ENCODE results near the gene ZNF33A. TPM values are rescaled to one million over a fixed set of nuclear protein-coding genes. Genes with fewer than 3 reads are reported as not detected.
"Not testable (repeated sequence)": the region's sequence is repeated elsewhere in the genome, so short reads cannot be mapped to it uniquely, and the experiment has no call there.

The ZNF33A gene
- 10 to 100 TPM; 30.8 to 33.5 TPM for total RNA-seq

DNA sequence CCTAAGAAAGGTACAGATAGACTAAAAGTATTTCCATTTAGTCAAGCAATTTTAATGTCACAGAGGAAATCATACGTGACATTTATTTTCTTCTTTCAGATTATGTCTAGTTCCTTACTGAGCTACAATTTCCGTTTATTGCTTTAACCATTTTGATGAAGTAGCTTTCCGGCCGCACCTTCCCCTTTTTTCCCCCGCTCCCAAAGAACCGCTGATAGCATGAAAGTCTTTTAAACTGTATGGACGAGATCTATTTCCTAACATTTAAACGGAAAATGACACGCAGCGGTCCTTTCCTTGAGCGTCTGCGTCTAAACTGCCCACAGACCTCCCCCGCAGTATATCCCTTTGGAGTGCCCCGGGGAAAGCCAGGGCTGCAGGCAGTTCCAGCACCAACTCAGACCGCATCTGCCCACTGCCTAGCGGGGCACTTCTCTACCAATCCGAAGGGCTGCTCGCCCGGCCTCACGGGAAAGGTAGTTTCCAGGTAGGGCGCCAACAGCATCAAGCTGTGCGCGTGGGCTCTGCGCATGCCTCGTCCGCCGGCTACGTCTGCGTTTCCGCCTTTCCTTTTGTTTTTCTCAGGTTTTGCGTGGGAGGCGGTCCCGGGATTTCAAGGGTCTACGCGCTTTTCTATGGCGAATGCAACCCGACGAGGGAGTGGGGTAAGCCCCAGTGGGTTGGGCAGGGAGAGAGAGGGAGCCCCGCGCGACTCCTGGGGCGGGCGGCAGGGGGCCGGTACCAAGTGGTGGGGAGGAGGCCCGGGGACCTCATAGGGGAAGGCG lies at the start of gene ZNF33A:
ZNF33A (plus strand) TSS at position 557 of the 785 bp plus-strand sequence. CDS start 1,667 bp downstream, outside the sequence.
- Mint-ChIP-seq H3K27me3 (no peaks in the 10 kb centered on the region), H3K4me3 (peak within 1 kb of the TSS; percentile 93), H3K36me3 (ENCODE audit: low read depth) (peaks cover 32% of the 10 kb centered on the region), H3K9me3 (no peaks in the 10 kb centered on the region), H3K4me1 (peaks cover 28% of the 10 kb centered on the region), H3K27ac (peak within 1 kb of the TSS; percentile 99)
- DNase-seq, result peak; percentile 92
- ChIA-PET CTCF (interaction anchor here (1.4 kb wide), 2 partner anchors 9 to 35 kb away, joined by 3 read pairs; no protein-coding TSS in a partner anchor), POLR2A (interaction anchor here (0.5 kb wide), 1 partner anchor 112 kb away, joined by 9 read pairs; no protein-coding TSS in a partner anchor)

DNA sequence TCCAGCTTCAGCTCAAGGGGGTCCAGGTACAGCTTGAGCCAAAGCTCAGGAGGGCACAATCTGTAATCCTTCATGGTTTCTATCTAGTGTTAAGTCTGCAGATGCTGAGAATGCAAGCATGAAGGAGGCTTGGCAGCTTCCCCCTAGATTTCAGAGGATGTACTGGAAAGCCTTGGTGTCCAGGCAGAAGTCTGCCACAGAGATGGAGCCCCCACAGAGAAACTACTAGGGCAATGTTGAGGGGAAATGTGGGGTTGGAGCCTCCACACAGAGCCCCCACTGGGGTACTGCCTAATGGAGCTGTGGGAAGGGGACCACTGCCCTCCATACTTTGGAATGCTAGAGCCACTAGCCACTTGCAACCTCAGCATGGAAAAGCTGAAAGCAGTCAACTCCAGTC lies 45.5 kb upstream of the ZNF33A start:
- Mint-ChIP-seq H3K36me3 (ENCODE audit: low read depth) (peaks cover 56% of the 10 kb centered on the region), H3K4me3 (no peak overlapping the region), H3K27me3 (no peaks in the 10 kb centered on the region), H3K9me3 (peaks cover 28% of the 10 kb centered on the region), H3K27ac (no peak overlapping the region), H3K4me1 (no peaks in the 10 kb centered on the region)
- no peak for DNase-seq
- ChIA-PET POLR2A (no interaction called here), CTCF (interaction anchor here (1.5 to 1.7 kb wide), 2 partner anchors 10 to 12 kb away, joined by 4 read pairs; partner anchors contain the start of gene ZNF25)

DNA sequence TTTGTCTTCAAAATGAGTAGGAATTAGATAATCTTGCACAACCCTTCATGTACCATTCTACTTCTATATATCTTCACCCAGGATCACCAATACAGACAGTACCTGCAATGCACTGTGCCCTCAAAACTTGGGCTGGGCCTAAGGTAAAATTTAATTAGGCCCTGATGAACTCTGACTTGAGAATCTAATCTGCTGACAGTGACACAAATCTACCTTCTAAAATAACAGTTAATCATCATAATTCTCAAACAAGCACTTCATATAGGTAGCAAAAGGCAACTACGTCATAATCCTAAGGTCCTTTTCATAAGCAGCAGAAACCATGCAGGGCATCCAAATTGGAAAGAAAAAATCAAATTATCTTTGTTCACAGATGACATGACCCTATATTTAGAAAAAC lies 38.1 kb upstream of the ZNF33A start:
- DNase-seq, result no peak
- Mint-ChIP-seq H3K27ac (no peak overlapping the region), H3K4me3 (no peak overlapping the region), H3K9me3 (peaks cover 21% of the 10 kb centered on the region), H3K27me3 (no peaks in the 10 kb centered on the region), H3K4me1 (peaks cover 25% of the 10 kb centered on the region), H3K36me3 (ENCODE audit: low read depth) (peaks cover 44% of the 10 kb centered on the region)
- ChIA-PET POLR2A (no interaction called here), CTCF (no interaction called here)

- CTCF ChIA-PET, result interaction anchor here (0.6 to 2.4 kb wide), 6 partner anchors 10 to 425 kb away, joined by 3 to 10 read pairs (median 4); partner anchors contain the start of gene ZNF33A
- H3K36me3 Mint-ChIP-seq (ENCODE audit: low read depth), result peaks cover 22% of the 10 kb centered on the region
- peak overlapping the region; percentile 98 for H3K27ac Mint-ChIP-seq
- peak; percentile 8 for DNase-seq
- H3K27me3 Mint-ChIP-seq, result no peaks in the 10 kb centered on the region
- H3K4me3 Mint-ChIP-seq, result peak overlapping the region; percentile 88
- POLR2A ChIA-PET, result interaction anchor here (0.7 kb wide), 1 partner anchor 128 kb away, joined by 3 read pairs; no protein-coding TSS in a partner anchor
- H3K9me3 Mint-ChIP-seq, result peaks cover 15% of the 10 kb centered on the region
- peaks cover 25% of the 10 kb centered on the region for H3K4me1 Mint-ChIP-seq
Observed at GRCh38 chr10:37975401-37975991, 35.0 kb upstream of the ZNF33A start.

DNA sequence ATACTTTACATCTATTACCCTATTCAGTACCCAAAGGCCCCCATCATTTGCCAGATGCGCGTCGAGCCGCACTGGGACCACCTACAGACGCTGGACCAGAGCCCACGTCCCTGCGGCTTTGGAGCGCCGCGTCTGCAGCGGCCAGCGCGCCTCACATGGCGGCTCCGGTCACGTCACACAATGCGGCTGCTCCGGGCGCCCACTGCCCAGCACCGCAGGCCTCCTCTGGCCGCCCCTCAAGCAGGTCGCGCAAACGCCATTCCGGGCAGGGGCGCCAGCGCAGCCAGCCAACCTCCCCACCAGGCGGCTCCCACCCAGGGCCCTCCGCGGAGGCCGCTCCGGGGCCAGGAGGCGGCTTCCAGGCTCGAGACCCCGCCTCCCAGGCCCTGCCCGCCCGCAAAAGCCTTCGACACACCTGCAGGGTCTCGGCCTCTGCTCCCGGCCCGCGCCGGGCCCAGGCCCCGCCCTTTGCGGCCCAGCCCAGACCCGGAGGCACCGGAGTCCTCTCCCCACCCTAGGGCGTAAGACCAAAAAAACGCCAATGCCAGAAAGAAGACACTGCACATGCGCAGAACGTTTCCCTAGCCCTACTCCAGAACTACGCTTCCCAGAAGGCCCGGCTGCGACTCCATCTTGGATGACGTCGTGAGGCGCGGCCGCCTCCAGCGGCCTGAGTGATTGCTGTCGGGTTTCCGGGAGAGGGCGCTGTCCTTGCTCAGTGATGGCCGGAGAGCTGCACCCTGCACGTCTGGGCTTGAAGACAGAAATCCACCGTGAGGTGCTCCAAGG lies 34.2 kb upstream of the ZNF33A start, which contains the start of gene ZNF25:
ZNF25 (minus strand) TSS at position 557 of the 789 bp plus-strand sequence. CDS start 4,925 bp downstream, outside the sequence.
- Mint-ChIP-seq H3K4me1 (peaks cover 25% of the 10 kb centered on the region), H3K27me3 (no peaks in the 10 kb centered on the region), H3K4me3 (peak within 1 kb of the TSS; percentile 88), H3K27ac (peak within 1 kb of the TSS; percentile 98), H3K36me3 (ENCODE audit: low read depth) (peaks cover 19% of the 10 kb centered on the region), H3K9me3 (peaks cover 15% of the 10 kb centered on the region)
- peak; percentile 99 for DNase-seq
- ChIA-PET CTCF (interaction anchor here (0.5 to 2.4 kb wide), 20 partner anchors 10 to 426 kb away, joined by 3 to 10 read pairs (median 4); partner anchors contain the start of gene ZNF33A), POLR2A (no interaction called here)

DNA sequence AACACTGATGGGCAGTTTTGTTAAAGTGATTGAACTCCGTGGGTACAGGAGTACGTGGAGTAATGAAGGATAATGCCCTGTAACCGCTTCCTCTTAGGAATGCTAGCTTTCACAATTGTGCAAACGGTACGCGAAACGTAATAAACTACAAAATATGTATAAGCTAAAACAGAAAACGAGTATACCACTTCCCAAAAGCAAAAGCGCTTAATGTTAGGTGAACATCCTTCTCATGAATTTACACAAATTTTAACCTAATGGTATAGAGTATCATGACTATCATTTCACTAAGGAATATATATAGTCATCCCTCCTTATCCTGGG lies 33.6 kb upstream of the ZNF33A start:
- peaks cover 25% of the 10 kb centered on the region for H3K4me1 Mint-ChIP-seq
- POLR2A ChIA-PET, result no interaction called here
- H3K36me3 Mint-ChIP-seq (ENCODE audit: low read depth), result peaks cover 19% of the 10 kb centered on the region
- peak overlapping the region; percentile 88 for H3K4me3 Mint-ChIP-seq
- H3K9me3 Mint-ChIP-seq, result peaks cover 15% of the 10 kb centered on the region
- H3K27me3 Mint-ChIP-seq, result no peaks in the 10 kb centered on the region
- peak overlapping the region; percentile 98 for H3K27ac Mint-ChIP-seq
- CTCF ChIA-PET, result interaction anchor here (0.5 to 2.4 kb wide), 17 partner anchors 10 to 426 kb away, joined by 3 to 10 read pairs (median 4); no protein-coding TSS in a partner anchor
- DNase-seq, result no peak

- no peak overlapping the region for H3K27ac Mint-ChIP-seq
- no peaks in the 10 kb centered on the region for H3K9me3 Mint-ChIP-seq
- H3K36me3 Mint-ChIP-seq (ENCODE audit: low read depth), result no peaks in the 10 kb centered on the region
- no peak overlapping the region for H3K4me3 Mint-ChIP-seq
- no peak for DNase-seq
- H3K4me1 Mint-ChIP-seq, result no peaks in the 10 kb centered on the region
- POLR2A ChIA-PET, result no interaction called here
- H3K27me3 Mint-ChIP-seq, result no peaks in the 10 kb centered on the region
- CTCF ChIA-PET, result interaction anchor here (2.0 kb wide), 1 partner anchor 16 kb away, joined by 10 read pairs; the partner anchor contains the start of gene ZNF25
Observed at GRCh38 chr10:37991655-37992054, 18.8 kb upstream of the ZNF33A start.

DNA sequence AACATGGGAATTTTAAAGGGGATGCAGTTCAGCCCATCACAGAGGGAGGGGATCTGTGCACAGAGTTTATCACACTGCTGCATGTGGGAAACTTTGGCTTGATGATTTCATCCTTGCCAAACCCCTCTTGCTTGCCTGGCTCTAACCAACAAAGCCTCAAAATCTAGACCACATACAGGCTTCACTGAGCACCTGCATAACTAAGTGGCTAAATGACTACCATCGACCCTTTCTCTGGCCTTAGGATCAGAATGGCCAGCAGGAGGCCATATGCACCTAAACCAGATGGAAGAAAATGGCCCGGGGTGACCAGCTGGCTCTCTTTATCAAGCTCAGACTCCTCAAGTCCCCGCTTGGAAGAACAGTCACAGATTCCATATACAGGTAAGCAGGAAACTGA lies 18.4 kb upstream of the ZNF33A start:
- Mint-ChIP-seq H3K27me3 (no peaks in the 10 kb centered on the region), H3K4me3 (no peak overlapping the region), H3K27ac (no peak overlapping the region), H3K4me1 (no peaks in the 10 kb centered on the region), H3K36me3 (ENCODE audit: low read depth) (no peaks in the 10 kb centered on the region), H3K9me3 (no peaks in the 10 kb centered on the region)
- ChIA-PET POLR2A (no interaction called here), CTCF (interaction anchor here (2.0 kb wide), 1 partner anchor 16 kb away, joined by 10 read pairs; the partner anchor contains the start of gene ZNF25)
- no peak for DNase-seq

GRCh38 chr10:37998920-37999319 lies 11.6 kb upstream of the ZNF33A start:
- H3K4me3 Mint-ChIP-seq; POLR2A ChIA-PET; H3K27ac Mint-ChIP-seq; DNase-seq; H3K9me3 Mint-ChIP-seq; H3K4me1 Mint-ChIP-seq; H3K36me3 Mint-ChIP-seq (ENCODE audit: low read depth); CTCF ChIA-PET; H3K27me3 Mint-ChIP-seq: not testable (repeated sequence)

GRCh38 chr10:38000474-38000873 lies 10.0 kb upstream of the ZNF33A start:
- H3K4me1 Mint-ChIP-seq; H3K9me3 Mint-ChIP-seq; POLR2A ChIA-PET; DNase-seq; H3K27me3 Mint-ChIP-seq; H3K4me3 Mint-ChIP-seq; CTCF ChIA-PET; H3K36me3 Mint-ChIP-seq (ENCODE audit: low read depth); H3K27ac Mint-ChIP-seq: not testable (repeated sequence)

DNA sequence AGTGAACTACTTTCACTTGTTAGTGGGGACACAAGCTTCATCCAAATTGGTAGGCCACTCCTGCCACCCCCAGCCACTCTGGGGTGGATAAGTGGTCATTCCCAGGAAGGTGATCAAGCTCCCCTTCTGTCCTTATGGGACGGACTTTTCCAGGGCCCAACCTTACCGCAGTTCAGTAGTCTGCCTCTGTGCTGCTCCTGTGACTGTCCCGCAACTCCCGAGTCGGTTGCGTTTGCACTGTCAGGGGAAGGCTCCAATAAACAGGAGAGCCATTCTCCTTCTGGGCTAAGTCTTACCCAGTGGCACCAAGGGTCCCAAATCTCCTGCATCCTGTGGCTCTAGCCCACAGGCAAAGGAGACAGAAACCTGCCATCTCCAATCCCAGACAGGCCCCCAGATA lies 7.4 kb upstream of the ZNF33A start:
- Mint-ChIP-seq H3K36me3 (ENCODE audit: low read depth) (no peaks in the 10 kb centered on the region), H3K9me3 (no peaks in the 10 kb centered on the region), H3K4me1 (no peaks in the 10 kb centered on the region), H3K27ac (no peak overlapping the region), H3K4me3 (no peak overlapping the region), H3K27me3 (no peaks in the 10 kb centered on the region)
- ChIA-PET CTCF (interaction anchor here (0.6 to 2.7 kb wide), 2 partner anchors 26 to 68 kb away, joined by 3 to 9 read pairs; partner anchors contain the start of gene ZNF25), POLR2A (no interaction called here)
- DNase-seq, result no peak

GRCh38 chr10:38003588-38003987 lies 6.9 kb upstream of the ZNF33A start:
- Mint-ChIP-seq H3K27ac (no peak overlapping the region), H3K27me3 (no peaks in the 10 kb centered on the region), H3K4me3 (no peak overlapping the region), H3K9me3 (no peaks in the 10 kb centered on the region), H3K4me1 (no peaks in the 10 kb centered on the region), H3K36me3 (ENCODE audit: low read depth) (no peaks in the 10 kb centered on the region)
- POLR2A ChIA-PET, result no interaction called here
- no peak for DNase-seq
- CTCF ChIA-PET, result interaction anchor here (0.6 to 2.7 kb wide), 2 partner anchors 27 to 67 kb away, joined by 3 to 9 read pairs; partner anchors contain the start of gene ZNF25
